GM18517 (cell line): ENCODE measurements around the gene CDHR4.
"Not testable (repeated sequence)": the region's sequence is repeated elsewhere in the genome, so short reads cannot be mapped to it uniquely, and the experiment has no call there.

ENCODE experiments used
- ATAC-seq: cut with Tn5 transposase; IDR thresholded peaks from one replicate; pipeline ENCODE4 v1.9.1; 2021; ENCODE audit warnings: mild to moderate bottlenecking, moderate library complexity; ENCODE audit not compliant: unreplicated experiment

CDHR4 gene

GRCh38 chr3:49804141-49805041 is 4.7 kb upstream of the CDHR4 start:
- ATAC-seq: no peak

GRCh38 chr3:49803465-49804140 is 3.9 kb upstream of the CDHR4 start:
- peak; percentile 17 for ATAC-seq

GRCh38 chr3:49802719-49803464 is 3.2 kb upstream of the CDHR4 start, which contains the start of gene INKA1:
Gene INKA1, plus strand, starts transcription at chr3:49803261. Its CDS starts 132 bp downstream, at chr3:49803393.
- peak; percentile 57 for ATAC-seq

GRCh38 chr3:49801160-49801559 is 1.5 kb upstream of the CDHR4 start:
- ATAC-seq: no peak

- no peak for ATAC-seq
These were observed 568 bp downstream of the CDHR4 start for GRCh38 chr3:49799105-49799504.

- ATAC-seq: no peak
These were observed 4.5 kb downstream of the CDHR4 start for GRCh38 chr3:49794926-49795905.

GRCh38 chr3:49794431-49794830 is 5.2 kb downstream of the CDHR4 start:
- ATAC-seq: no peak

GRCh38 chr3:49793486-49794085 is 6.1 kb downstream of the CDHR4 start:
- ATAC-seq: no peak

- ATAC-seq: no peak
These were observed 7.1 kb downstream of the CDHR4 start for GRCh38 chr3:49792371-49793150.

- ATAC-seq: no peak
These were observed 8.1 kb downstream of the CDHR4 start for GRCh38 chr3:49791571-49791970.

- no peak for ATAC-seq
These were observed 8.9 kb downstream of the CDHR4 start for GRCh38 chr3:49790626-49791411.

GRCh38 chr3:49788056-49788455 is 11.6 kb downstream of the CDHR4 start:
- ATAC-seq: no peak

- no peak for ATAC-seq
These were observed 12.1 kb downstream of the CDHR4 start for GRCh38 chr3:49787536-49787935.

GRCh38 chr3:49787182-49787464 is 12.6 kb downstream of the CDHR4 start:
- no peak for ATAC-seq

- ATAC-seq: peak; percentile 99
These were observed 13.1 kb downstream of the CDHR4 start, which contains the start of gene IP6K1 for GRCh38 chr3:49786357-49787181. Gene IP6K1, minus strand, starts transcription at chr3:49786542. Its CDS starts 38,502 bp downstream, at chr3:49748040.

GRCh38 chr3:49785565-49786356 is 13.9 kb downstream of the CDHR4 start:
- ATAC-seq: peak; percentile 29

GRCh38 chr3:49782277-49782676 is 17.4 kb downstream of the CDHR4 start:
- not testable (repeated sequence) for ATAC-seq
